Sigmoid colon (tissue), 4 donors: ENCODE results near the gene PACS2.

Experiments used
- POLR2A ChIP-seq, 2 donors: fragments of 450-650 bp; IDR thresholded peaks; one replicate each; pipeline ENCODE4 v1.6.1; 2016; ENCODE audit warnings: antibody characterized with exemption in 2 of 2, mild to moderate bottlenecking in 2 of 2, moderate library complexity in 2 of 2
- POLR2AphosphoS5 ChIP-seq, 4 donors: sonication (generic); formaldehyde crosslinking; IDR thresholded peaks; one replicate each; pipeline ENCODE4 v1.6.1; 2017; ENCODE audit warnings: antibody characterized with exemption in 4 of 4
- TF ChIP-seq, protein P1 (sequence below), 4 experiments: fragments of 450-650 bp in 3 of 4; fragments of 200-600 bp in 1 of 4; IDR thresholded peaks; one replicate each; pipeline ENCODE4 v1.5.1; 2016 to 2019; ENCODE audit warnings: antibody characterized with exemption in 4 of 4, mild to moderate bottlenecking in 3 of 4, moderate library complexity in 2 of 4

- TF ChIP-seq POLR2AphosphoS5 (IDR thresholded peaks at IDR 0.05) (no peak), POLR2A (IDR thresholded peaks at IDR 0.05) (no peak)
- TF ChIP-seq, protein P1, sequence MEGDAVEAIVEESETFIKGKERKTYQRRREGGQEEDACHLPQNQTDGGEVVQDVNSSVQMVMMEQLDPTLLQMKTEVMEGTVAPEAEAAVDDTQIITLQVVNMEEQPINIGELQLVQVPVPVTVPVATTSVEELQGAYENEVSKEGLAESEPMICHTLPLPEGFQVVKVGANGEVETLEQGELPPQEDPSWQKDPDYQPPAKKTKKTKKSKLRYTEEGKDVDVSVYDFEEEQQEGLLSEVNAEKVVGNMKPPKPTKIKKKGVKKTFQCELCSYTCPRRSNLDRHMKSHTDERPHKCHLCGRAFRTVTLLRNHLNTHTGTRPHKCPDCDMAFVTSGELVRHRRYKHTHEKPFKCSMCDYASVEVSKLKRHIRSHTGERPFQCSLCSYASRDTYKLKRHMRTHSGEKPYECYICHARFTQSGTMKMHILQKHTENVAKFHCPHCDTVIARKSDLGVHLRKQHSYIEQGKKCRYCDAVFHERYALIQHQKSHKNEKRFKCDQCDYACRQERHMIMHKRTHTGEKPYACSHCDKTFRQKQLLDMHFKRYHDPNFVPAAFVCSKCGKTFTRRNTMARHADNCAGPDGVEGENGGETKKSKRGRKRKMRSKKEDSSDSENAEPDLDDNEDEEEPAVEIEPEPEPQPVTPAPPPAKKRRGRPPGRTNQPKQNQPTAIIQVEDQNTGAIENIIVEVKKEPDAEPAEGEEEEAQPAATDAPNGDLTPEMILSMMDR (IDR thresholded peaks at IDR 0.05), result no peak
Measured at GRCh38 chr14:105427936-105428485, 113.5 kb downstream of the PACS2 start.
